GM23338 (cell line): ENCODE results near the gene CTU2. TPM values are rescaled to one million over a fixed set of nuclear protein-coding genes. Genes with fewer than 3 reads are reported as not detected.

Experiments used
- ATAC-seq: fragments of 200-7000 bp; cut with Tn5 transposase; 3 replicates; pipeline ENCODE4 v1.9.1; 2020
- DNase-seq: peaks from one replicate; pipeline ENCODE4 v3.0.0-alpha.2; 2015; ENCODE audit warnings: low spot score
- H2AFZ ChIP-seq: fragments of 200-600 bp; sonication (generic); 2 replicates; pipeline ENCODE4 v1.8.0; 2016; ENCODE audit warnings: antibody characterized with exemption, mild to moderate bottlenecking, moderate library complexity
- H3F3A ChIP-seq: fragments of 200-600 bp; sonication (generic); replicated peaks from 2 replicates; pipeline ENCODE4 v1.8.0; 2017; ENCODE audit warnings: antibody characterized with exemption, mixed run types, low read depth
- H3K27ac ChIP-seq: fragments of 200-600 bp; sonication (generic); 2 replicates; pipeline ENCODE4 v1.6.1; 2016; ENCODE audit warnings: low read depth
- H3K27me3 ChIP-seq: fragments of 200-600 bp; sonication (generic); 2 replicates; pipeline ENCODE4 v1.8.0; 2016; ENCODE audit warnings: mild to moderate bottlenecking, mixed run types, moderate library complexity; ENCODE audit not compliant: insufficient read depth
- H3K36me3 ChIP-seq: fragments of 200-600 bp; sonication (generic); 2 replicates; pipeline ENCODE4 v1.8.0; 2016; ENCODE audit warnings: mild to moderate bottlenecking; ENCODE audit not compliant: insufficient read depth
- H3K4me1 ChIP-seq: fragments of 200-600 bp; sonication (generic); 2 replicates; pipeline ENCODE4 v1.8.0; 2016; ENCODE audit warnings: mild to moderate bottlenecking, moderate library complexity; ENCODE audit not compliant: insufficient read depth
- H3K4me2 ChIP-seq: fragments of 200-600 bp; sonication (generic); 2 replicates; pipeline ENCODE4 v1.7.1; 2017; ENCODE audit warnings: mixed run types
- H3K4me3 ChIP-seq: fragments of 200-600 bp; sonication (generic); 2 replicates; pipeline ENCODE4 v1.6.1; 2016; ENCODE audit warnings: mixed run types
- H3K79me2 ChIP-seq: fragments of 200-600 bp; sonication (generic); replicated peaks from 2 replicates; pipeline ENCODE4 v1.8.0; 2017; ENCODE audit warnings: mild to moderate bottlenecking; ENCODE audit not compliant: insufficient read depth
- H3K9me2 ChIP-seq: fragments of 200-600 bp; sonication (generic); 2 replicates; pipeline ENCODE4 v1.8.0; 2017; ENCODE audit not compliant: insufficient read depth
- H4K20me1 ChIP-seq: fragments of 200-600 bp; sonication (generic); replicated peaks from 2 replicates; pipeline ENCODE4 v1.8.0; 2017; ENCODE audit warnings: mild to moderate bottlenecking; ENCODE audit not compliant: insufficient read depth
- H3K27ac Mint-ChIP-seq: 2 replicates; pipeline ENCODE4 v1.8.0; 2020; ENCODE audit warnings: inconsistent platforms, mild to moderate bottlenecking, moderate library complexity, mixed read lengths
- H3K27me3 Mint-ChIP-seq: 3 replicates; pipeline ENCODE4 v1.8.0; 2022; ENCODE audit warnings: low read depth, mild to moderate bottlenecking, moderate library complexity, mixed read lengths, inconsistent platforms; ENCODE audit not compliant: insufficient read depth, poor library complexity
- H3K36me3 Mint-ChIP-seq: 3 replicates; pipeline ENCODE4 v1.8.0; 2021; ENCODE audit warnings: low read depth, mild to moderate bottlenecking, inconsistent platforms, moderate library complexity, mixed read lengths
- H3K4me1 Mint-ChIP-seq: 3 replicates; pipeline ENCODE4 v1.8.0; 2020; ENCODE audit warnings: mild to moderate bottlenecking, inconsistent platforms, mixed read lengths
- H3K4me3 Mint-ChIP-seq: 3 replicates; pipeline ENCODE4 v1.8.0; 2021; ENCODE audit warnings: moderate library complexity, mild to moderate bottlenecking, inconsistent platforms, mixed read lengths
- H3K9me3 Mint-ChIP-seq: 3 replicates; pipeline ENCODE4 v1.8.0; 2020; ENCODE audit warnings: moderate library complexity, mild to moderate bottlenecking, inconsistent platforms, mixed read lengths
- REST ChIP-seq: IDR thresholded peaks from one replicate; pipeline ENCODE4 v1.6.1; 2018; ENCODE audit warnings: antibody characterized with exemption; ENCODE audit not compliant: unreplicated experiment
- ZNF462 ChIP-seq: fragments of 250-450 bp; sonication (Bioruptor Pico); IDR thresholded peaks from 2 replicates; pipeline ENCODE4 v1.5.0; 2020; ENCODE audit warnings: mild to moderate bottlenecking, moderate library complexity
- polyA plus RNA-seq: library from polyadenylated mRNA; unstranded; fragments of >200 nt; fragmentation: Nextera tagmentation; extraction: Ambion mirVana; gene quantifications from 2 replicates; pipeline ENCODE4 v1.2.1, GENCODE V29; 2016
- total RNA-seq: library from RNA; depleted of rRNA; stranded (reverse); fragments of >200 nt; shearing (Covaris generic); gene quantifications from 2 replicates; pipeline ENCODE4 v1.2.3, GENCODE V29; 2014

CTU2 gene
- total and polyA plus RNA-seq, 2 experiments from 2014 or later: 22.3 to 25.7 TPM

- no peak for TF ChIP-seq ZNF462 (CRISPR knock-in tag)
These were observed 47.1 kb upstream of the CTU2 start (continued) for GRCh38 chr16:88659160-88659559.

- peaks cover 65% of the 10 kb centered on the region for H3K79me2 ChIP-seq
- H3K4me3 ChIP-seq: peak overlapping the region; percentile 90
- DNase-seq: no peak
- Mint-ChIP-seq H3K27me3 (peaks cover 13% of the 10 kb centered on the region), H3K36me3 (peaks cover 6% of the 10 kb centered on the region; the same call in 1 of the 3 replicates), H3K27ac (no peak overlapping the region), H3K9me3 (no peaks in the 10 kb centered on the region), H3K4me1 (peaks cover 15% of the 10 kb centered on the region; the same call in 2 of the 3 replicates), H3K4me3 (peak overlapping the region; percentile 49)
- H3K4me2 ChIP-seq: peak overlapping the region; percentile 97
- peaks cover 35% of the 10 kb centered on the region for H4K20me1 ChIP-seq
- ATAC-seq: no peak
- peaks cover 7% of the 10 kb centered on the region; the same call in 1 of the 2 replicates for H3K36me3 ChIP-seq
- no peak overlapping the region for H3K27ac ChIP-seq
- H2AFZ ChIP-seq: no peak overlapping the region
- TF ChIP-seq REST: no peak
- peaks cover 18% of the 10 kb centered on the region for H3K4me1 ChIP-seq
- no peaks in the 10 kb centered on the region for H3K9me2 ChIP-seq
- no peaks in the 10 kb centered on the region for H3K27me3 ChIP-seq
- H3F3A ChIP-seq: 0 out of 2 replicates have a peak, but pooled peaks cover 12% of the 10 kb centered on the region
These were observed 44.8 kb upstream of the CTU2 start for GRCh38 chr16:88661468-88661867.
